A673 (cell line): ENCODE data around the gene PA2G4. TPM values are rescaled to one million over a fixed set of nuclear protein-coding genes. Genes with fewer than 3 reads are reported as not detected.

Source experiments
- BruUV-seq: library from RNA; stranded (reverse); fragments of 400-500 nt; replicated peaks from 2 replicates; lab custom pipeline; 2021; lab: Mats Ljungman, UMichigan
- CTCF ChIA-PET: fragments of 300-600 bp; sonication (Branson Sonifier 250); formaldehyde crosslinking; loops from one replicate; lab custom pipeline; 2022; ENCODE audit warnings: antibody characterized with exemption; lab: Charles Lee
- POLR2A ChIA-PET: fragments of 300-600 bp; sonication (Branson Sonifier 250); formaldehyde crosslinking; loops from one replicate; lab custom pipeline; 2022; ENCODE audit warnings: antibody characterized with exemption; ENCODE audit not compliant: low non-redundant PET; lab: Charles Lee
- DNase-seq: peaks from one replicate; pipeline ENCODE4 v3.0.0-alpha.2; 2015; ENCODE audit warnings: low spot score
- H3K27ac ChIP-seq: fragments of 200-600 bp; sonication (generic); 2 replicates; pipeline ENCODE4 v1.5.1; 2016; ENCODE audit warnings: mixed run types, low read depth, mild to moderate bottlenecking, mixed read lengths, antibody characterized with exemption, low read length; ENCODE audit not compliant: poor library complexity, severe bottlenecking
- H3K27me3 ChIP-seq: fragments of 200-600 bp; sonication (generic); replicated peaks from 2 replicates; pipeline ENCODE4 v1.6.1; 2017; ENCODE audit warnings: mixed run types, low read depth, mild to moderate bottlenecking, mixed read lengths, antibody characterized with exemption, low read length; ENCODE audit not compliant: insufficient read depth, poor library complexity
- H3K36me3 ChIP-seq: fragments of 200-600 bp; sonication (generic); 2 replicates; pipeline ENCODE4 v1.6.1; 2016; ENCODE audit warnings: mixed run types, mild to moderate bottlenecking, mixed read lengths, antibody characterized with exemption, low read length; ENCODE audit not compliant: insufficient read depth, poor library complexity, severe bottlenecking
- H3K4me1 ChIP-seq: fragments of 200-600 bp; sonication (generic); 2 replicates; pipeline ENCODE4 v1.6.1; 2017; ENCODE audit warnings: mixed run types, mild to moderate bottlenecking, mixed read lengths, antibody characterized with exemption, low read length; ENCODE audit not compliant: insufficient read depth, poor library complexity, severe bottlenecking
- H3K4me3 ChIP-seq: fragments of 200-600 bp; sonication (generic); 2 replicates; pipeline ENCODE4 v1.5.1; 2016; ENCODE audit warnings: low read depth, mixed run types, mild to moderate bottlenecking, mixed read lengths, low read length; ENCODE audit not compliant: poor library complexity, severe bottlenecking
- H3K9me3 ChIP-seq: fragments of 200-600 bp; sonication (generic); 2 replicates; pipeline ENCODE4 v1.6.1; 2016; ENCODE audit warnings: mixed run types, low read depth, mild to moderate bottlenecking, mixed read lengths, antibody characterized with exemption, low read length; ENCODE audit not compliant: poor library complexity, severe bottlenecking
- EZH2 ChIP-seq: fragments of 200-600 bp; sonication (generic); IDR thresholded peaks from 2 replicates; pipeline ENCODE4 v1.6.1; 2017; ENCODE audit warnings: borderline replicate concordance, low read depth, mild to moderate bottlenecking, mixed read lengths, antibody characterized with exemption, low read length; ENCODE audit not compliant: poor library complexity, severe bottlenecking
- intact Hi-C: fragments of 100-400 bp; cut with micrococcal nuclease; formaldehyde crosslinking; loops from one replicate; pipeline ENCODE4 v1.10.0; 2022; ENCODE audit not compliant: unreplicated experiment
- total RNA-seq: library from RNA; stranded (reverse); gene quantifications from 2 replicates; pipeline ENCODE4 v1.2.3, GENCODE V29; 2021
- TF ChIP-seq, protein P1 (sequence below): fragments of 300-800, 200-600 bp; sonication (generic); conservative IDR thresholded peaks from 2 replicates; pipeline ENCODE4 v1.5.1; 2017; ENCODE audit warnings: low read depth, mild to moderate bottlenecking, antibody characterized with exemption, low read length, moderate library complexity, mixed read lengths

The PA2G4 gene
- total RNA-seq, 1 experiment from 2014 or later, result 327 TPM

DNA sequence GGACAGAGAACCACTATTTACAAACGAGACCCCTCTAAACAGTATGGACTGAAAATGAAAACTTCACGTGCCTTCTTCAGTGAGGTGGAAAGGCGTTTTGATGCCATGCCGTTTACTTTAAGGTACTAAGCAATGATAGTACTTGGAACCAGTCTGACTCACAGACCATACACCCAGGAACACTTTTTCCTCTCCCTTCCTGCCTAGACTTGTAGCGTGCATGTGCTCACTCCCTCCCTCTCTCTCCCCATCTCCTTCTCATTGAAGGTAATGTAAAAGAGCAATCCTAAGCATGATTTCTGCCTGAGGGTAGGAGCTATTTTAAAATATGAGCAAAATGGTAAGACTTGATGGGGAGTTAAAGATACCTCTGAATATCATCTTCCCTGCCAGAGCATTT lies 6.2 kb downstream of the PA2G4 start:
- Histone ChIP-seq H3K9me3 (no peaks in the 10 kb centered on the region), H3K27me3 (no peaks in the 10 kb centered on the region), H3K36me3 (peaks cover 80% of the 10 kb centered on the region), H3K4me1 (peaks cover 6% of the 10 kb centered on the region), H3K4me3 (no peak overlapping the region), H3K27ac (no peak overlapping the region)
- no TSS peak for BruUV-seq
- CTCF ChIA-PET, result no interaction called here
- POLR2A ChIA-PET, result no interaction called here
- intact Hi-C loops, result loop anchor here (10.0 kb wide), 1 partner anchor 524 kb away; the partner anchor contains the start of gene BAZ2A
- no peak for DNase-seq
- TF ChIP-seq, protein P1, sequence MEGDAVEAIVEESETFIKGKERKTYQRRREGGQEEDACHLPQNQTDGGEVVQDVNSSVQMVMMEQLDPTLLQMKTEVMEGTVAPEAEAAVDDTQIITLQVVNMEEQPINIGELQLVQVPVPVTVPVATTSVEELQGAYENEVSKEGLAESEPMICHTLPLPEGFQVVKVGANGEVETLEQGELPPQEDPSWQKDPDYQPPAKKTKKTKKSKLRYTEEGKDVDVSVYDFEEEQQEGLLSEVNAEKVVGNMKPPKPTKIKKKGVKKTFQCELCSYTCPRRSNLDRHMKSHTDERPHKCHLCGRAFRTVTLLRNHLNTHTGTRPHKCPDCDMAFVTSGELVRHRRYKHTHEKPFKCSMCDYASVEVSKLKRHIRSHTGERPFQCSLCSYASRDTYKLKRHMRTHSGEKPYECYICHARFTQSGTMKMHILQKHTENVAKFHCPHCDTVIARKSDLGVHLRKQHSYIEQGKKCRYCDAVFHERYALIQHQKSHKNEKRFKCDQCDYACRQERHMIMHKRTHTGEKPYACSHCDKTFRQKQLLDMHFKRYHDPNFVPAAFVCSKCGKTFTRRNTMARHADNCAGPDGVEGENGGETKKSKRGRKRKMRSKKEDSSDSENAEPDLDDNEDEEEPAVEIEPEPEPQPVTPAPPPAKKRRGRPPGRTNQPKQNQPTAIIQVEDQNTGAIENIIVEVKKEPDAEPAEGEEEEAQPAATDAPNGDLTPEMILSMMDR, result no peak
- TF ChIP-seq EZH2, result no peak

DNA sequence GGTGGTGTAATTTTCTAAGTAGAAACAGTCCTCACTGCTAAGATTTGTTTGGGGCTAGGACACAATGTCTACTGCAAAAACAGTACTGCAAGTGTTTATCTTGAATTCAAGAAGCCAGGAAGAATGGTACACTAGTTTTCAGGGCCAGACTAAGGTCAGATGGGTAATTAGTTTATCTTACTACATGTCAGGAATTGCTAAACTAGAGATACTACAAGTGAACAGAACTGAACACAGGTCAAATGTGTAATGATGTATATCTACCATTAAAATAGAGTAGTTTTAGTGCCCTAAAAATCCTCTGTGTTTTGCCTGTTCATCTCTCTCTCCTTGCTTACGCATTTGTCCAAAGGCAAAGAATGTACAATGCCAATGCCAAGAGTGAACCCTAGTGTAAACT lies 9.7 kb downstream of the PA2G4 start:
- BruUV-seq, result no TSS peak
- H3K36me3 ChIP-seq, result peaks cover 55% of the 10 kb centered on the region
- no peak for DNase-seq
- TF ChIP-seq EZH2, result no peak
- TF ChIP-seq, protein P1, result no peak
- no peaks in the 10 kb centered on the region for H3K27me3 ChIP-seq
- H3K4me3 ChIP-seq, result no peak overlapping the region
- intact Hi-C loops, result loop anchor here (10.0 kb wide), 1 partner anchor 521 kb away; the partner anchor contains the start of gene BAZ2A
- H3K9me3 ChIP-seq, result no peaks in the 10 kb centered on the region
- ChIA-PET POLR2A (no interaction called here), CTCF (no interaction called here)
- peaks cover 4% of the 10 kb centered on the region for H3K4me1 ChIP-seq
- peak overlapping the region; percentile 22 for H3K27ac ChIP-seq

DNA sequence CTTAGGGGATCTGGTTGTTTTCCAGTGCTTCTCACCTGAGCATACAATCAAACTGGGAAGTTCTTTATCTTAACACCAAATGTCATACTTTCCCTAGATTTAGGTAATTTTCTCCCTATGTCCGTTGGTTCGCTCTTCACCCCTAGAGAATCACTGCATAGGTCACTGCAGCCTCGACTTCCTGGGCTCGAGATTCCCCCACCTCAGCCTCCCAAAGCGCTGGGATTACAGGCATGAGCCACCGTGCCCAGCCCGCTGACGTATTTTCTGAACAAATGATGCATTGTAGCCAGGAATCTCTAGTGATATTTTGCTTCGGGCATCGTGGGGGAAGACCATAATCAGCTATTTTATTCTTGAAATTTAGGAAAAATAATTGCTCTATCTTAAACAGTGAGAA lies 11.0 kb downstream of the PA2G4 start:
- peaks cover 46% of the 10 kb centered on the region for H3K36me3 ChIP-seq
- peak overlapping the region; percentile 95 for H3K27ac ChIP-seq
- TF ChIP-seq, protein P1, result no peak
- no peak for TF ChIP-seq EZH2
- BruUV-seq, result no TSS peak
- intact Hi-C loops, result loop anchor here (5.0 to 10.0 kb wide), 2 partner anchors 68 to 519 kb away; partner anchors contain the start of gene BAZ2A
- ChIA-PET POLR2A (no interaction called here), CTCF (no interaction called here)
- peak overlapping the region; percentile 71 for H3K4me3 ChIP-seq
- no peak for DNase-seq
- peaks cover 13% of the 10 kb centered on the region for H3K4me1 ChIP-seq
- H3K9me3 ChIP-seq, result no peaks in the 10 kb centered on the region
- H3K27me3 ChIP-seq, result no peaks in the 10 kb centered on the region
